ENCODE results near the gene BLOC1S6.
"Not testable (repeated sequence)": the region's sequence is repeated elsewhere in the genome, so short reads cannot be mapped to it uniquely, and the experiment has no call there.

The BLOC1S6 gene

DNA sequence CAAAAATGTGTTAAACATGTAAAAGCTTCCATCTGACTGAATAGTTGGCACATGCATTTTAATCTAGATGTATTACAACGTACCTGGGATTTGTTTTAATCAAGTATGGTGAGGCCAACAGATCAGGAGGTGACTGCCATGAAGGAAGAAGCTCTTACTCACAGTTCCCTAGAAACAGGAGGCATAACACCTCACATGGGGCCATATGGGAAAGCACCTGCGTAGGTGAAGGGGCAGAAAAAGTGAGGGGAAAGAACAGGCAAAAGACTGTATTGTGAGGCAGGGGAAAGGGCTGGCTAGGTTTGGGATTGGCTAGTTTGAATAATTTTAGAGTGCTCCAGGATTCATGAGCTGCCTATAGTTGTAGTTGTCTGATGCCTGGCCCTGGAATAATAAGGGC lies 57.3 kb downstream of the BLOC1S6 start:
- TF ChIP-seq, protein P1, sequence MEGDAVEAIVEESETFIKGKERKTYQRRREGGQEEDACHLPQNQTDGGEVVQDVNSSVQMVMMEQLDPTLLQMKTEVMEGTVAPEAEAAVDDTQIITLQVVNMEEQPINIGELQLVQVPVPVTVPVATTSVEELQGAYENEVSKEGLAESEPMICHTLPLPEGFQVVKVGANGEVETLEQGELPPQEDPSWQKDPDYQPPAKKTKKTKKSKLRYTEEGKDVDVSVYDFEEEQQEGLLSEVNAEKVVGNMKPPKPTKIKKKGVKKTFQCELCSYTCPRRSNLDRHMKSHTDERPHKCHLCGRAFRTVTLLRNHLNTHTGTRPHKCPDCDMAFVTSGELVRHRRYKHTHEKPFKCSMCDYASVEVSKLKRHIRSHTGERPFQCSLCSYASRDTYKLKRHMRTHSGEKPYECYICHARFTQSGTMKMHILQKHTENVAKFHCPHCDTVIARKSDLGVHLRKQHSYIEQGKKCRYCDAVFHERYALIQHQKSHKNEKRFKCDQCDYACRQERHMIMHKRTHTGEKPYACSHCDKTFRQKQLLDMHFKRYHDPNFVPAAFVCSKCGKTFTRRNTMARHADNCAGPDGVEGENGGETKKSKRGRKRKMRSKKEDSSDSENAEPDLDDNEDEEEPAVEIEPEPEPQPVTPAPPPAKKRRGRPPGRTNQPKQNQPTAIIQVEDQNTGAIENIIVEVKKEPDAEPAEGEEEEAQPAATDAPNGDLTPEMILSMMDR (conservative IDR thresholded peaks at IDR 0.05; ENCODE audit: control insufficient read depth, insufficient read depth, low read depth, low read length) = no peak
- DNase-seq (ENCODE audit: low read depth) = no peak
- no peak overlapping the region for H3K4me3 ChIP-seq (ENCODE audit: control insufficient read depth, low read depth, low read length)

DNA sequence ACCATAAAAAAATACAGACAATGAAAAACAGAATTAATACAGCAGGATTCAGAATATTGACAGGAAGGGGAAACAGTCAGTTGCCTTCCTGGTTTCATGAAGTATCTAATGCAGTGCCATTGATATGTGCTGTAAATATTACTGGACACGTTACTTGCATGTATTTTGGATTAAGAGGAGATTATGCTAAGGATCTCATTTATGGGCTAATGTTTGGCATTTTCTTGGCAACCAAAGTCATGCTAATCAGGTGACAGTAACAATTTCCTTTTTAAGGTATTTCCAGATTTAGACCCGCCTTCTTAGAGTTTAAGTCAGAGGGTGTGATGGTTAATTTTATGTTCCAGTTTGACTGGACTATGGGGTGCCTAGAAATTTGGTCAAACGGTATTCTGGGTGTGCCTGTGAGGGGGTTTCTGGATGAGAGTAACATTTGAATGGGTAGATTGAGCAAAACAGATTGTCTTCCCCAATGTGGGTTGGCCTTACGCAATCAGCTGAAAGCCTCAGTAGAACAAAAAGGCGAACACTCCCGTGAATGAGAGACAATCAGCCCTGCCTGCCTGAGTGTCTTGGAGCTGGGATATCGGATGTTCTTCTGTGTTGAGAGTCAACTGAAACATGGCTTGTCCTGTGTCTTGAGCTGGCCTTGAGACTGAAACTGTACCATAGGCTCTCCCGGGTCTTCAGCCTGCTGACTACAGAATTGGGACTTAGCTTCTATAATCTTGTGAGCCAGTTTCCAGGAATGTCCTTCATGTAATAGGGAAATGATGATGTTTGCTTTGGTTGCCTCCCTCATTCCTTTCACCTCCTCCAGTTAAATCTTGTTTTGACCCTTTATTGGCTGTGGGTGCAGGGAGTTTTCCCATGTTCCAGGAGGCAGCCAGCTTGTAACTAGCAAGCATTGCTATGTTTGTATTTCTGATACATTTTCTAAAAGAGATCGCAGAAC lies 58.1 kb downstream of the BLOC1S6 start:
- H3K4me3 ChIP-seq (ENCODE audit: control insufficient read depth, low read depth, low read length) = no peak overlapping the region
- TF ChIP-seq, protein P1 (conservative IDR thresholded peaks at IDR 0.05; ENCODE audit: control insufficient read depth, insufficient read depth, low read depth, low read length) = no peak
- peak; percentile 85 for DNase-seq (ENCODE audit: low read depth)

DNA sequence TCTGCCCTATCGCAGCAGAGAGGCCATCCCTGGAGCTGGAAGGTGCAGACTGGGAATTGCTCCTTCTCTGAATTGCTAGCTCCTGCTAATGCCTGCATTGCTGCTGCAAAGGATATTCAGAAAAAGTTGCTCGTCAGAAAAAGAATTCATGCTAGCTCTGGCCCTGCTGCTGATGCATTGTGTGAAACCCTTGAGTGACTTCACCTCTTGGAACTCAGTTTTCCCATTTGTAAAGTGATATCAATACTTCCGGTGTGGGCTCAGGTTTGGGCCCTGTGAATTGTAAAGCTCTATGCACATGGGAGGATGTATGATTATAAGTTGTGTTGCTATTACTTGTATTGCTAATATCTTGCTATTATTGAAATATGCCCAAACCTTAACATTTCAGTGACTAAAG lies 59.0 kb downstream of the BLOC1S6 start:
- H3K4me3 ChIP-seq (ENCODE audit: control insufficient read depth, low read depth, low read length) = no peak overlapping the region
- TF ChIP-seq, protein P1 (conservative IDR thresholded peaks at IDR 0.05; ENCODE audit: control insufficient read depth, insufficient read depth, low read depth, low read length) = no peak
- peak; percentile 59 for DNase-seq (ENCODE audit: low read depth)

DNA sequence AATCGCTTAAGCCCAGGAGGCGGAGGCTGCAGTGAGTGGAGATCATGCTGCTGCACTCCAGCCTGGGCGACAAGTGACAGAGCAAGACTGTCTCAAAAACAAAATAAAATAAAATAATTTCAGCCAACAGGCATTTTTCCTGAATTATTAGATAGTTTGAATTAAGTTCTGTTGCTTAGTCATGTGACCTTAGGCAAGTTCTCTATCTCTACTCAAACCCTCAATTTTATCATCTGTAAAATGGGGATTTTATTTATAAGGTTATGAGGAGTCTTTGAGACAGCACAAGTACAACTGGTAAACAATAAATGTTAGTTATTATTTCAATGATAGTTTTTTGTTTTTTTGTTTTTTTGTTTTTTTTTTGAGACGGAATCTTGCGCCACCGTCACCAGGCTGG lies 60.6 kb downstream of the BLOC1S6 start:
- no peak overlapping the region for H3K4me3 ChIP-seq (ENCODE audit: control insufficient read depth, low read depth, low read length)
- TF ChIP-seq, protein P1 (conservative IDR thresholded peaks at IDR 0.05; ENCODE audit: control insufficient read depth, insufficient read depth, low read depth, low read length) = no peak
- no peak for DNase-seq (ENCODE audit: low read depth)

DNA sequence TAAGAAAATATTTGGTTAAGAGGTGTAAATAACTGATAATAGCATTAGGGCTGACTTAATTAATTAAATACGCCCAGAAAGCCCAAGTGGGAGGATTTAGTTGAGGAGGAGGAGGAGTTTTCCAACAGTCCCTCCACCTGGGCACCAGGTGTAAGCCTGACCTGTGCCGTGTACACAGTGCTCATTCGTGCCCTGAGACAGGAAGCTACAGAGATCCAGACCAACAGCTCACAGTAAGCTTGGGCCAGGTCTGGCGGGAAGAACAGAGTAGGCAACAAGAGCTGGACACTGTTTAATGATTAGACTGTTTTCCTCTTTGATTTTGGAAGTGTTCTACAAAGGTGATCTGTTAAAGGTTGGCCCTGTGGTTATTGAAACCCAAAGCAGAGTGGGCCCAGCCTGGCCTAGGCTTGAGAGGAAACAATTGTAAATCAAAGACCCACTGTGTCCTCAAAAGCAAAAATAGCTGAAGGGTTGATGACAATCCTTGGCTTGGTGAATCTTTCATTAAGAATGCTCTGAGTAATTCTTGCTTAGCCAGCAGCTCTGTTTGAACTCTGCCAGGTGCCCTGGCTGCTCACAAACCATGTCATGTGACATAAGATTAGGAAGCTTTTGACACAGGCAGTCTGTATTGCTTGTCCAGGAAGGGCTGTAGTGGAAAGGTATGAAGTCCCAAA lies 61.5 kb downstream of the BLOC1S6 start:
- peak; percentile 76 for DNase-seq (ENCODE audit: low read depth)
- H3K4me3 ChIP-seq (ENCODE audit: control insufficient read depth, low read depth, low read length) = no peak overlapping the region
- TF ChIP-seq, protein P1 (conservative IDR thresholded peaks at IDR 0.05; ENCODE audit: control insufficient read depth, insufficient read depth, low read depth, low read length) = no peak

DNA sequence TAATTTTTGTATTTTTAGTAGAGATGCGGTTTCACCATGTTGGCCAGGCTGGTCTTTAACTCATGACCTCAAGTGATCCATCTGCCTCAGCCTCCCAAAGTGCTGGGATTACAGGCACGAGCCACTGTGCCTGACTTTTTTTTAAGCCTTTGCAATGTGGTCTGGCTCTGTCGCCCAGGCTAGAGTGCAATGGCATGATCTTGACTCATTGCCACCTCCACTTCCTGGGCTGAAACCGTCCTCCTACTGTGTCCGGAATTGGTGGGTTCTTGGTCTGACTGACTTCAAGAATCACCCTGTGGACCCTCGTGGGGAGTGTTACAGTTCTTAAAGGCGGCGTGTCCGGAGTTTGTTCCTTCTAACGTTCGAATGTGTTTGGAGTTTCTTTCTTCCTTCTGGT lies 62.8 kb downstream of the BLOC1S6 start:
- DNase-seq (ENCODE audit: low read depth); H3K4me3 ChIP-seq (ENCODE audit: control insufficient read depth, low read depth, low read length): not testable (repeated sequence)

DNA sequence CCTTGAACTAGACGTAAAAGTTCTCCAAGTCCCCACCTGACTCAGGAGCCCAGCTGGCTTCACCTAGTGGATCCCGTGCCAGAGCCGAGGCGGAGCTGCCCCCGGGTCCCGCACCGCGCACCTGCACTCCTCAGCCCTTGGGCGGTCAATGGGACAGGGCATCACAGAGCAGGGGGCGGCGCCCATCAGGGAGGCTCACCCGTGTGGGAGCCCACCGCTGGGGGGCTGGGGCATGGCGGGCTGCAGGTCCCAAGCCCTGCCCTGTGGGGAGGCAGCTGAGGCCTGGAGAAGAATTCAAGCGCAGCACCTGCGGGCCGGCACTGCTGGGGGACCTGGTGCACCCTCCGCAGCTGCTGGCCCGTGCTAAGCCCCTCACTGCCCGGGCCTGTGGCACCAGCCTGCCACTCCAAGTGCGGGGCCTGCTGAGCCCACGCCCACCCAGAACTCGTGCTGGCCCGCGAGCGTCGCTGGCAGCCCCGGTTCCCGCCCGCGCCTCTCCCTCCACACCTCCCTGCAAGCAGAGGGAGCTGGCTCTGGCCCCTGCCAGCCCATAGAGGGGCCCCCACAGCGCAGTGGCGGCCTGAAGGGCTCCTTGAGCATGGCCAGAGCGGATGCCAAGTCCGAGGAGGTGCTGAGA lies 63.8 kb downstream of the BLOC1S6 start:
- TF ChIP-seq, protein P1 (conservative IDR thresholded peaks at IDR 0.05; ENCODE audit: control insufficient read depth, insufficient read depth, low read depth, low read length) = no peak
- H3K4me3 ChIP-seq (ENCODE audit: control insufficient read depth, low read depth, low read length) = no peak overlapping the region

More for the DNA sequence above, 63.8 kb downstream of the BLOC1S6 start:
- no peak for DNase-seq (ENCODE audit: low read depth)
